Mucosa of gallbladder (tissue), 1 donor: ENCODE data around the gene CYP26A1. TPM values are rescaled to one million over a fixed set of nuclear protein-coding genes. Genes with fewer than 3 reads are reported as not detected.

ENCODE experiments used
- DNase-seq: peaks from one replicate; pipeline ENCODE4 v3.0.0-alpha.2; 2020; ENCODE audit warnings: low spot score
- total RNA-seq: library from RNA; stranded (reverse); gene quantifications from one replicate; pipeline ENCODE4 v1.2.1, GENCODE V29; 2021
- donor health status: DM: no; HTN: no; CAD: no.

CYP26A1 gene
- not detected for total RNA-seq

GRCh38 chr10:93073539-93074146 is at the start of gene CYP26A1:
Gene CYP26A1, plus strand, starts transcription at chr10:93073893. Its CDS starts 42 bp downstream, at chr10:93073935.
- peak; percentile 8 for DNase-seq

- no peak for DNase-seq
These were observed 47.6 kb upstream of the CYP26A1 start for GRCh38 chr10:93026072-93026471.

GRCh38 chr10:93027508-93027907 is 46.2 kb upstream of the CYP26A1 start:
- no peak for DNase-seq

- no peak for DNase-seq
These were observed 44.8 kb upstream of the CYP26A1 start for GRCh38 chr10:93028883-93029282.

GRCh38 chr10:93030409-93030808 is 43.3 kb upstream of the CYP26A1 start:
- DNase-seq, result no peak

GRCh38 chr10:93032105-93032808 is 41.4 kb upstream of the CYP26A1 start:
- no peak for DNase-seq

GRCh38 chr10:93032809-93033137 is 40.9 kb upstream of the CYP26A1 start:
- no peak for DNase-seq

GRCh38 chr10:93034426-93034825 is 39.3 kb upstream of the CYP26A1 start:
- no peak for DNase-seq

- DNase-seq, result no peak
These were observed 34.6 kb upstream of the CYP26A1 start for GRCh38 chr10:93039110-93039509.

- no peak for DNase-seq
These were observed 34.0 kb upstream of the CYP26A1 start for GRCh38 chr10:93039721-93040120.

GRCh38 chr10:93054486-93054885 is 19.2 kb upstream of the CYP26A1 start:
- no peak for DNase-seq

- DNase-seq, result no peak
These were observed 15.6 kb upstream of the CYP26A1 start for GRCh38 chr10:93058139-93058538.

- peak; percentile 9 for DNase-seq
These were observed 13.5 kb upstream of the CYP26A1 start, which contains the start of gene CYP26C1 for GRCh38 chr10:93059975-93060886. Gene CYP26C1, plus strand, starts transcription at chr10:93060798. Its CDS starts 466 bp downstream, at chr10:93061264.

- DNase-seq, result peak; percentile 7
These were observed 12.7 kb upstream of the CYP26A1 start for GRCh38 chr10:93060887-93061593.

GRCh38 chr10:93061594-93062513 is 11.8 kb upstream of the CYP26A1 start:
- peak; percentile 9 for DNase-seq

- peak; percentile 12 for DNase-seq
These were observed 11.1 kb upstream of the CYP26A1 start for GRCh38 chr10:93062514-93063143.

- peak; percentile 9 for DNase-seq
These were observed 10.3 kb upstream of the CYP26A1 start for GRCh38 chr10:93063144-93063976.

GRCh38 chr10:93063977-93064660 is 9.6 kb upstream of the CYP26A1 start:
- DNase-seq, result peak; percentile 8
